ENCODE data around the gene SDK1. TPM values are rescaled to one million over a fixed set of nuclear protein-coding genes. Genes with fewer than 3 reads are reported as not detected.

The SDK1 gene
- total and polyA plus RNA-seq, 7 experiments from 2014 or later: 0.07 to 2.5 (median 0.54) TPM

GRCh38 chr7:4043988-4044387 is 742.9 kb downstream of the SDK1 start:
- Histone ChIP-seq H3K36me3 (ENCODE audit: control insufficient read depth in 2 of 3, insufficient read depth in 3 of 3, low read length in 3 of 3) (no peaks in the 10 kb centered on the region), H3K27ac (ENCODE audit: low read depth, low read length) (no peak overlapping the region), H3K27me3 (ENCODE audit: control insufficient read depth in 2 of 2, insufficient read depth in 2 of 2, low read length in 2 of 2) (no peaks in the 10 kb centered on the region), H3K4me3 (ENCODE audit: low read length) (no peak overlapping the region), H3K4me1 (ENCODE audit: control insufficient read depth in 2 of 2, insufficient read depth in 2 of 2, low read length in 2 of 2) (no peaks in the 10 kb centered on the region), H3K9me3 (ENCODE audit: control insufficient read depth in 2 of 3, low read length in 3 of 3) (no peaks in the 10 kb centered on the region)
- no peak for DNase-seq
- H3K9me3 Mint-ChIP-seq: no peaks in the 10 kb centered on the region
- no peak for ATAC-seq
- no peaks in the 10 kb centered on the region for H3K36me3 Mint-ChIP-seq
- peaks cover 0 to 4% (median 0%) of the 10 kb centered on the region in 5 donors for H3K27me3 Mint-ChIP-seq
- peaks cover 0 to 1% (median 0%) of the 10 kb centered on the region in 7 donors for H3K4me1 Mint-ChIP-seq
- intact Hi-C loops (cut with micrococcal nuclease): no loop called here
- CTCF ChIA-PET: no interaction called here
- POLR2A ChIA-PET: no interaction called here
- H3K27ac Mint-ChIP-seq: no peak overlapping the region
- no peak overlapping the region for H3K4me3 Mint-ChIP-seq

DNA sequence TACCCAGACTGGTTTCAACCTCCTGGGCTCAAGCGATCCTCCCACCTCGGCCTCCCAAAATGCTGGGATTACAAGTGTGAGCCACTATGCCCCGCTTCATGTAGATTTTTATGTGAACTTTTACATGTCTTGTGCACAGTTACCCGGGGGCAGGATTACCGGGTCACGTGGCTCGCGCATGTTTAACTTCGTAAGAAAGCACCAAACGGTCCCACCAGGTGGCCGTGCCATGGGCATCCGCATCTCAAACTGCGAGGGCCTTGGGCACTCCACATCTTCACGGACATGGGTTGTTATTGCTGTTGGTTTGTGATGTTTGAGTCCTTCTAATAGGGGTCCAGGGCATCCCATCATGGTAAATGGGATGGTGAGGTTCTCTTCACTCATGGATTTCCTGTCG is 744.4 kb downstream of the SDK1 start:
- DNase-seq (no peak), ATAC-seq (no peak)
- no peaks in the 10 kb centered on the region for H3K36me3 ChIP-seq (ENCODE audit: control insufficient read depth in 2 of 3, insufficient read depth in 3 of 3, low read length in 3 of 3)
- ChIA-PET POLR2A (no interaction called here), CTCF (no interaction called here)
- H3K27me3 Mint-ChIP-seq: peaks cover 0 to 4% (median 0%) of the 10 kb centered on the region in 5 donors
- no peaks in the 10 kb centered on the region for H3K9me3 Mint-ChIP-seq
- no peak overlapping the region for H3K27ac ChIP-seq (ENCODE audit: low read depth, low read length)
- H3K4me1 Mint-ChIP-seq: peaks cover 0 to 1% (median 0%) of the 10 kb centered on the region in 7 donors
- H3K27me3 ChIP-seq (ENCODE audit: control insufficient read depth in 2 of 2, insufficient read depth in 2 of 2, low read length in 2 of 2): no peaks in the 10 kb centered on the region
- no peaks in the 10 kb centered on the region for H3K36me3 Mint-ChIP-seq
- no peaks in the 10 kb centered on the region for H3K9me3 ChIP-seq (ENCODE audit: control insufficient read depth in 2 of 3, low read length in 3 of 3)
- intact Hi-C loops (cut with micrococcal nuclease): no loop called here
- H3K27ac Mint-ChIP-seq: no peak overlapping the region
- no peaks in the 10 kb centered on the region for H3K4me1 ChIP-seq (ENCODE audit: control insufficient read depth in 2 of 2, insufficient read depth in 2 of 2, low read length in 2 of 2)
- H3K4me3 ChIP-seq (ENCODE audit: low read length): no peak overlapping the region
- H3K4me3 Mint-ChIP-seq: no peak overlapping the region

DNA sequence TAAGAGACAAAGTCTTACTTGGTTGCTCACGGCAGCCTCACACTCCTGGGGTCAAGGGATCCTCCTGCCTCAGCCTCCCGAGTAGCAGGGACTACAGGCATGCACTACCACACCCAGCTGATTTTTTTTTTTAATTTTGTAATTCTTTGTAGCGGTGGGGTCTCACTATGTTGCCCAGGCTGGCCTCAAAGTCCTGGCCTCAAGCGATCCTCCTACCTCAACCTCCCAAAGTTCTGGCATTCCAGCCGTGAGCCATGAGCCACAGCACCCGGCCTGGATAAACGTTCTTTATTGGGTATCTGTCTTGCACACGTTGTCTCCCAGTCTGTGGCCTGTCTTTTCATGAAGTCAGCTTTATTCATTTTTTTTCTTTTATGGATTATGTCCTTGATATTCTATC is 744.9 kb downstream of the SDK1 start:
- Mint-ChIP-seq H3K27ac (no peak overlapping the region), H3K27me3 (peaks cover 0 to 4% (median 0%) of the 10 kb centered on the region in 5 donors), H3K4me3 (no peak overlapping the region), H3K9me3 (no peaks in the 10 kb centered on the region), H3K4me1 (peaks cover 0 to 1% (median 0%) of the 10 kb centered on the region in 7 donors), H3K36me3 (no peaks in the 10 kb centered on the region)
- no peaks in the 10 kb centered on the region for H3K4me1 ChIP-seq (ENCODE audit: control insufficient read depth in 2 of 2, insufficient read depth in 2 of 2, low read length in 2 of 2)
- H3K36me3 ChIP-seq (ENCODE audit: control insufficient read depth in 2 of 3, insufficient read depth in 3 of 3, low read length in 3 of 3): no peaks in the 10 kb centered on the region
- no peaks in the 10 kb centered on the region for H3K9me3 ChIP-seq (ENCODE audit: control insufficient read depth in 2 of 3, low read length in 3 of 3)
- POLR2A ChIA-PET: no interaction called here
- H3K27me3 ChIP-seq (ENCODE audit: control insufficient read depth in 2 of 2, insufficient read depth in 2 of 2, low read length in 2 of 2): no peaks in the 10 kb centered on the region
- no peak overlapping the region for H3K4me3 ChIP-seq (ENCODE audit: low read length)
- ATAC-seq (no peak), DNase-seq (no peak)
- intact Hi-C loops (cut with micrococcal nuclease): no loop called here
- no peak overlapping the region for H3K27ac ChIP-seq (ENCODE audit: low read depth, low read length)
- CTCF ChIA-PET: no interaction called here

DNA sequence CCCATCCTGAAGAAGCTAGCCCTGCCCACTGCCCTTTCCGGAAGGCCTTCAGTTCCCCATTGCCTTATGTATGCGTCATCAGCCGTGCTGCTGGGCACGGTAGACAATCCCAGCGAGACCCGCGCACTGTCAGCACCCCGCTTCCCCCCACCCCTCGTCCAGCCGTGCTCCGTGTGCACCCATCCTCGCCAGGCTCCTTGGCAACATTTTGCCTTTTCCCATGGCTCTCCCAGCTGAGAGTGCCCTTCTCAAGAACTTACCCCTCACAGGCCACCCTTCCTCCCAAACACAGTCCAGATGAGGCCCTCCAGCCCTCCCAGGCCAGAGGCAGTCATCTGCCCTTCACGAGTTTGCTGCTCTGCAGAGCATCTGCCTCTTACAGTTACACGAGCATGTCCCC is 747.3 kb downstream of the SDK1 start:
- no peak overlapping the region for H3K4me3 ChIP-seq (ENCODE audit: low read length)
- H3K27ac Mint-ChIP-seq: no peak overlapping the region
- H3K36me3 ChIP-seq (ENCODE audit: control insufficient read depth in 2 of 3, insufficient read depth in 3 of 3, low read length in 3 of 3): no peaks in the 10 kb centered on the region
- ChIA-PET CTCF (no interaction called here), POLR2A (no interaction called here)
- H3K4me3 Mint-ChIP-seq: no peak overlapping the region
- H3K9me3 ChIP-seq (ENCODE audit: control insufficient read depth in 2 of 3, low read length in 3 of 3): no peaks in the 10 kb centered on the region
- H3K27me3 Mint-ChIP-seq: peaks cover 0 to 6% (median 0%) of the 10 kb centered on the region in 5 donors
- ATAC-seq (no peak), DNase-seq (no peak)
- no peaks in the 10 kb centered on the region for H3K9me3 Mint-ChIP-seq
- H3K27me3 ChIP-seq (ENCODE audit: control insufficient read depth in 2 of 2, insufficient read depth in 2 of 2, low read length in 2 of 2): no peaks in the 10 kb centered on the region
- no peaks in the 10 kb centered on the region for H3K4me1 ChIP-seq (ENCODE audit: control insufficient read depth in 2 of 2, insufficient read depth in 2 of 2, low read length in 2 of 2)
- intact Hi-C loops (cut with micrococcal nuclease): no loop called here
- peaks cover 0 to 1% (median 0%) of the 10 kb centered on the region in 7 donors for H3K4me1 Mint-ChIP-seq
- H3K36me3 Mint-ChIP-seq: peaks cover 0 to 4% (median 4%) of the 10 kb centered on the region in 5 donors
- no peak overlapping the region for H3K27ac ChIP-seq (ENCODE audit: low read depth, low read length)

GRCh38 chr7:4049202-4049601 is 748.1 kb downstream of the SDK1 start:
- Mint-ChIP-seq H3K4me3 (no peak overlapping the region), H3K27me3 (peaks cover 0 to 6% (median 0%) of the 10 kb centered on the region in 5 donors), H3K4me1 (peaks cover 0 to 4% (median 0%) of the 10 kb centered on the region in 7 donors), H3K27ac (no peak overlapping the region), H3K36me3 (peaks cover 0 to 9% (median 5%) of the 10 kb centered on the region in 5 donors), H3K9me3 (no peaks in the 10 kb centered on the region)
- no peaks in the 10 kb centered on the region for H3K9me3 ChIP-seq (ENCODE audit: control insufficient read depth in 2 of 3, low read length in 3 of 3)
- H3K4me1 ChIP-seq (ENCODE audit: control insufficient read depth in 2 of 2, insufficient read depth in 2 of 2, low read length in 2 of 2): no peaks in the 10 kb centered on the region
- intact Hi-C loops (cut with micrococcal nuclease): no loop called here
- no peak overlapping the region for H3K4me3 ChIP-seq (ENCODE audit: low read length)
- DNase-seq (no peak), ATAC-seq (no peak)
- H3K27me3 ChIP-seq (ENCODE audit: control insufficient read depth in 2 of 2, insufficient read depth in 2 of 2, low read length in 2 of 2): no peaks in the 10 kb centered on the region
- CTCF ChIA-PET: no interaction called here
- no peaks in the 10 kb centered on the region for H3K36me3 ChIP-seq (ENCODE audit: control insufficient read depth in 2 of 3, insufficient read depth in 3 of 3, low read length in 3 of 3)
- no peak overlapping the region for H3K27ac ChIP-seq (ENCODE audit: low read depth, low read length)
- POLR2A ChIA-PET: no interaction called here

DNA sequence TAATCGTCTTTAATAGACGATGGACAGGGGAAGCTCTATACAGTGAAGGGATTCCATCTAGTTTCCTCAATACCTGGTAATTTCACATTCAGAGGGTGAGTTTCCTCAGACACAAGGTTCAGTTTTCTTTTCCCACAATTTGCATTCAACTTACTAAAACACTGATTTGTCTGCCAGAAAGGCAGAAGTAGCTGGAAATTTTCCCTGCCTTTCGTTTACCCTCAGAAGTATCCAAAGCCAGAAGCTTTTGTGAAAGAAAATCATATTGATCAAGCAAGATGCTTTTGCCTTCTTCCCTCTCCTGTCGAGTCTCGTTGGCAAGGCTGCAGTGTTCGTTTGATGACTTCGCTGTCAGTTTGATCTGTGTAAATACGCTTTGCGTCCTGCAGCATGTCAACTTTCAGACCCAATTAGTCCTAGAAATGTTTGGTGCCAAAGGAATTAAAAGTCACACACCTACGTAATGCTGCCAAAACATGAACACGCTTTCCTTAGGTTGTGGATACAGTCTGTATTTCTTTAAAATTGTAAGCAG is 749.1 kb downstream of the SDK1 start:
- Histone ChIP-seq H3K36me3 (ENCODE audit: control insufficient read depth in 2 of 3, insufficient read depth in 3 of 3, low read length in 3 of 3) (no peaks in the 10 kb centered on the region), H3K27me3 (ENCODE audit: control insufficient read depth in 2 of 2, insufficient read depth in 2 of 2, low read length in 2 of 2) (no peaks in the 10 kb centered on the region), H3K27ac (ENCODE audit: low read depth, low read length) (no peak overlapping the region), H3K4me1 (ENCODE audit: control insufficient read depth in 2 of 2, insufficient read depth in 2 of 2, low read length in 2 of 2) (no peaks in the 10 kb centered on the region), H3K9me3 (ENCODE audit: control insufficient read depth in 2 of 3, low read length in 3 of 3) (no peaks in the 10 kb centered on the region), H3K4me3 (ENCODE audit: low read length) (no peak overlapping the region)
- Mint-ChIP-seq H3K4me1 (peaks cover 0 to 13% (median 0%) of the 10 kb centered on the region in 7 donors), H3K36me3 (peaks cover 0 to 16% (median 5%) of the 10 kb centered on the region in 5 donors), H3K27ac (no peak overlapping the region), H3K27me3 (peaks cover 0 to 6% (median 0%) of the 10 kb centered on the region in 5 donors), H3K4me3 (no peak overlapping the region), H3K9me3 (no peaks in the 10 kb centered on the region)
- CTCF ChIA-PET: no interaction called here
- POLR2A ChIA-PET: no interaction called here
- ATAC-seq: no peak
- no peak for DNase-seq
- intact Hi-C loops (cut with micrococcal nuclease): no loop called here

GRCh38 chr7:4051696-4052095 is 750.6 kb downstream of the SDK1 start:
- Mint-ChIP-seq H3K4me1 (peaks cover 0 to 17% (median 0%) of the 10 kb centered on the region in 7 donors), H3K36me3 (peaks cover 0 to 22% (median 5%) of the 10 kb centered on the region in 5 donors), H3K27ac (no peak overlapping the region), H3K9me3 (peaks cover 0 to 1% (median 0%) of the 10 kb centered on the region in 11 donors), H3K4me3 (no peak overlapping the region), H3K27me3 (peaks cover 0 to 13% (median 0%) of the 10 kb centered on the region in 5 donors)
- Histone ChIP-seq H3K9me3 (ENCODE audit: control insufficient read depth in 2 of 3, low read length in 3 of 3) (no peaks in the 10 kb centered on the region), H3K27ac (ENCODE audit: low read depth, low read length) (no peak overlapping the region), H3K36me3 (ENCODE audit: control insufficient read depth in 2 of 3, insufficient read depth in 3 of 3, low read length in 3 of 3) (no peaks in the 10 kb centered on the region), H3K4me1 (ENCODE audit: control insufficient read depth in 2 of 2, insufficient read depth in 2 of 2, low read length in 2 of 2) (no peaks in the 10 kb centered on the region), H3K27me3 (ENCODE audit: control insufficient read depth in 2 of 2, insufficient read depth in 2 of 2, low read length in 2 of 2) (no peaks in the 10 kb centered on the region), H3K4me3 (ENCODE audit: low read length) (no peak overlapping the region)
- ATAC-seq (no peak), DNase-seq (no peak)
- CTCF ChIA-PET: no interaction called here
- POLR2A ChIA-PET: no interaction called here
- intact Hi-C loops (cut with micrococcal nuclease): no loop called here

Data from naive thymus-derived CD4-positive, alpha-beta T cell (primary cell).